ENCODE measurements around the gene FAXDC2. TPM values are rescaled to one million over a fixed set of nuclear protein-coding genes. Genes with fewer than 3 reads are reported as not detected.
A peak's percentile ranks its signal among the peaks of the same experiment; 100 is the strongest.

FAXDC2 gene
- total RNA-seq, 1 donor from 2014 or later: 7.3 TPM

DNA sequence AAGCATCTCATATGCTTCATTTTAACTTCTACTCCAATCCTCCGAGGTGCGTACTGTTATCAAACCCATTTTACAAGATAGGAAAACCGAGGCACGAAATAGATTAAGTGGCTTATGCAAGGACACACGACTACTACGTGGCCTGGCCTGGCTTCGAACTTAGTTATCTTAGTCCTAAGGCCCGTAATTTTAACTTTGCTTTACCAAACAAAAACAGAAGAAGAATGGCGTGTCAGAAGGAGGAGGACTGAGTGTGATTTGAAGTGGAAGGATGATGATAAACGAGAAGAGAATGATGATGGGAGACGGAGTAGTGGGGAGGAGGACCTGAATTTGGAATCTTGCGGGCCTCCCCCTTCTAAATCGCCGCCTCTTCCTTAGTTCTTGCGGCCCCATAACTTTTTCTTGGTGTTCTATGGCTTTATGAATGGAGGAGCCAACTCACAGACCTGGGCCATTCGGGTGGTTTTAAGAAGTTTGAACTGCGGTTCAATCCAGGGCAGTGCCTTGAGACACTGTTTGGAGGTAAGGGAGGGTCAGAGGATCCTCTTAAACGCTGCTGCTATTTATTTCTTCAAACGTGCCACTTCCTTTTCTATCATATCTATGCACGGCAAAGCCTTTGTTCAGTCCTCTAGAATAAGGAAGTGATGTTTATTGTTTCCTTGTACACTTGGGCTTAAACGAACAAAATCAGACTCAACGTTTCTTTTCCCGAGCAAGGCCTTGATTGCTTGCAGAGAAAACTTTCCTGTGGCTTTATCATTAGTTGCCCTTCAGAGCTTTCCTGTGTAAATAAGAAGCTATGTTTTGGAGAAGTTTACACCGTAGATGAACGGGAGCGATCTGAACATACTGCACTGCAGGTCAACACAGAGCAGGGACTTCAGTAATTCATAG lies 8.8 kb upstream of the FAXDC2 start:
- Mint-ChIP-seq H3K27me3 (ENCODE audit: insufficient read depth, low read depth) (peaks cover 3% of the 10 kb centered on the region), H3K36me3 (peaks cover 15% of the 10 kb centered on the region), H3K9me3 (no peaks in the 10 kb centered on the region), H3K4me1 (peaks cover 31% of the 10 kb centered on the region), H3K4me3 (peak overlapping the region; percentile 89), H3K27ac (peak overlapping the region; percentile 36)
- H3K4me2 ChIP-seq: peak overlapping the region; percentile 88
- no peak overlapping the region for H3K27ac ChIP-seq
- H3K9me3 ChIP-seq (ENCODE audit: low read depth): no peaks in the 10 kb centered on the region
- H3K4me3 ChIP-seq: peak overlapping the region; percentile 67
- TF ChIP-seq CTCF (IDR thresholded peaks at IDR 0.05) (no peak), EZH2phosphoT487 (IDR thresholded peaks at IDR 0.05) (no peak), EZH2 (IDR thresholded peaks at IDR 0.05) (no peak)
- peaks cover 10% of the 10 kb centered on the region for H3K4me1 ChIP-seq
- peaks cover 23% of the 10 kb centered on the region for H3F3A ChIP-seq (ENCODE audit: low read depth)
- no peaks in the 10 kb centered on the region for H3K27me3 ChIP-seq
- peaks cover 24% of the 10 kb centered on the region for H4K20me1 ChIP-seq (ENCODE audit: low read depth)
- no peaks in the 10 kb centered on the region for H3K36me3 ChIP-seq
- H3K79me2 ChIP-seq (ENCODE audit: low read depth): peaks cover 58% of the 10 kb centered on the region
- peak overlapping the region; percentile 85 for H3K9ac ChIP-seq
- H2AFZ ChIP-seq (replicated peaks): peak overlapping the region; percentile 93
- no peak for DNase-seq (ENCODE audit: low spot score)

GRCh38 chr5:154858297-154858971 lies 8.0 kb upstream of the FAXDC2 start, which contains the start of gene CNOT8:
CNOT8 (plus strand) TSS chr5:154858627; CDS start chr5:154863279, 4,652 bp downstream.
- H3K27ac ChIP-seq: peak within 1 kb of the TSS; percentile 99
- Mint-ChIP-seq H3K27ac (peak within 1 kb of the TSS; percentile 98), H3K27me3 (ENCODE audit: insufficient read depth, low read depth) (peaks cover 3% of the 10 kb centered on the region), H3K36me3 (peaks cover 10% of the 10 kb centered on the region), H3K4me1 (peaks cover 31% of the 10 kb centered on the region), H3K4me3 (peak within 1 kb of the TSS; percentile 89), H3K9me3 (no peaks in the 10 kb centered on the region)
- H3K4me1 ChIP-seq: peaks cover 10% of the 10 kb centered on the region
- peak within 1 kb of the TSS; percentile 67 for H3K4me3 ChIP-seq
- H4K20me1 ChIP-seq (ENCODE audit: low read depth): peaks cover 24% of the 10 kb centered on the region
- no peaks in the 10 kb centered on the region for H3K9me3 ChIP-seq (ENCODE audit: low read depth)
- peak within 1 kb of the TSS; percentile 85 for H3K9ac ChIP-seq
- peak within 1 kb of the TSS; percentile 88 for H3K4me2 ChIP-seq
- TF ChIP-seq EZH2phosphoT487 (IDR thresholded peaks at IDR 0.05): no peak
- TF ChIP-seq CTCF (IDR thresholded peaks at IDR 0.05): no peak
- TF ChIP-seq EZH2 (IDR thresholded peaks at IDR 0.05): no peak
- H3F3A ChIP-seq (ENCODE audit: low read depth): peaks cover 23% of the 10 kb centered on the region
- DNase-seq (ENCODE audit: low spot score): peak; percentile 98
- H2AFZ ChIP-seq (replicated peaks): peak within 1 kb of the TSS; percentile 93
- peaks cover 50% of the 10 kb centered on the region for H3K79me2 ChIP-seq (ENCODE audit: low read depth)
- no peaks in the 10 kb centered on the region for H3K36me3 ChIP-seq
- no peaks in the 10 kb centered on the region for H3K27me3 ChIP-seq

- no peaks in the 10 kb centered on the region for H3K27me3 ChIP-seq
- peak; percentile 98 for DNase-seq (ENCODE audit: low spot score)
- peaks cover 10% of the 10 kb centered on the region for H3K4me1 ChIP-seq
- H3K9ac ChIP-seq: peak overlapping the region; percentile 85
- H3K27ac ChIP-seq: peak overlapping the region; percentile 99
- peaks cover 23% of the 10 kb centered on the region for H3F3A ChIP-seq (ENCODE audit: low read depth)
- Mint-ChIP-seq H3K36me3 (peaks cover 4% of the 10 kb centered on the region), H3K4me3 (peak overlapping the region; percentile 89), H3K27me3 (ENCODE audit: insufficient read depth, low read depth) (peaks cover 3% of the 10 kb centered on the region), H3K27ac (peak overlapping the region; percentile 98), H3K4me1 (peaks cover 31% of the 10 kb centered on the region), H3K9me3 (no peaks in the 10 kb centered on the region)
- H3K36me3 ChIP-seq: no peaks in the 10 kb centered on the region
- TF ChIP-seq CTCF (IDR thresholded peaks at IDR 0.05): peak; percentile 27
- TF ChIP-seq EZH2phosphoT487 (IDR thresholded peaks at IDR 0.05): no peak
- peak; percentile 28 for TF ChIP-seq EZH2 (IDR thresholded peaks at IDR 0.05)
- peaks cover 24% of the 10 kb centered on the region for H4K20me1 ChIP-seq (ENCODE audit: low read depth)
- peaks cover 43% of the 10 kb centered on the region for H3K79me2 ChIP-seq (ENCODE audit: low read depth)
- peak overlapping the region; percentile 93 for H2AFZ ChIP-seq (replicated peaks)
- no peaks in the 10 kb centered on the region for H3K9me3 ChIP-seq (ENCODE audit: low read depth)
- peak overlapping the region; percentile 88 for H3K4me2 ChIP-seq
- peak overlapping the region; percentile 67 for H3K4me3 ChIP-seq
Measured at GRCh38 chr5:154857530-154858296, 7.3 kb upstream of the FAXDC2 start.

Measured in neural progenitor cell (in vitro differentiated cells).